Cardiac fibroblast (primary cell): ENCODE data around the gene CITED1.

ENCODE experiments used
- DNase-seq, 2 donors: peaks; one replicate each; pipeline versions ENCODE4 v3.0.0 to v3.0.0-alpha.2; 2010; ENCODE audit warnings: low read depth in 2 of 2
- H3K4me3 ChIP-seq, 2 donors: replicated peaks in 1 of 2; 1 replicate in 1 of 2; 2 replicates in 1 of 2; pipeline ENCODE4 v1.5.1; 2011; ENCODE audit warnings: low read depth in 2 of 2, low read length in 2 of 2, mild to moderate bottlenecking in 2 of 2, moderate library complexity in 1 of 2
- TF ChIP-seq, protein P1 (sequence below): IDR thresholded peaks from one replicate; pipeline ENCODE4 v1.5.1; 2011; ENCODE audit warnings: low read depth, mild to moderate bottlenecking, low read length, inconsistent platforms

Gene CITED1

DNA sequence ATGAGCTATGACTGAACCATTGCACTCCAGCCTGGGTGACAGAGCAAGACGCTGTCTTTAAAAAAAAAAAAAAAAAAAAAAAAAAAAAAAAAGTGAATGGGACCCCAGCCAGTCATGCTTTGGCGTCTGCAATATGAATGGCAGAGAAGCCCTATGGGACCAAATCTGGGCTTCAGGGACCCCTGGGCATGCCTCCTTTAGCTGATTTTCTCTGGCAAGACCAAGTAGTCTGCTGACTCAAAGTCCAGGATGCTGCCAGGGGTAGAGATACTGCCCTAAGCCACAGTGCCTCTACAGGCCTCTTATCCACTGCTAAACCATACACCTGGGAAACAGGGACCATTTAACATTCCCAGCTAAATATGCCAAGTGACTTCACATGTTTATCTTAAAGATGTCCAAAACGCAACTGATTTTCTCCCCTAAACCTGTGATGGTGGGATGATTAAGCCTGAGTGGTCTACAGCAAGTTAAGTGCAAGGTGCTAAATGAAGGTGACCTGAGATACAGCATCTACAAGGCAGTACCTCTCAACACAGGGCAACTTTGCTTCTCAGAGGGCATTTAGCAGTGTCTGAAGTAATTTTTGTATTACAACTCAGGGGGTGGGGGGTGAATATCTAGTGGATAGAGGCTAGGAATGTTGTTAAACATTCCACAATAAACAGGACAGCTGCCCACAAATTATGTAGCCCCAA, 34.5 kb downstream of the CITED1 start:
- TF ChIP-seq, protein P1, sequence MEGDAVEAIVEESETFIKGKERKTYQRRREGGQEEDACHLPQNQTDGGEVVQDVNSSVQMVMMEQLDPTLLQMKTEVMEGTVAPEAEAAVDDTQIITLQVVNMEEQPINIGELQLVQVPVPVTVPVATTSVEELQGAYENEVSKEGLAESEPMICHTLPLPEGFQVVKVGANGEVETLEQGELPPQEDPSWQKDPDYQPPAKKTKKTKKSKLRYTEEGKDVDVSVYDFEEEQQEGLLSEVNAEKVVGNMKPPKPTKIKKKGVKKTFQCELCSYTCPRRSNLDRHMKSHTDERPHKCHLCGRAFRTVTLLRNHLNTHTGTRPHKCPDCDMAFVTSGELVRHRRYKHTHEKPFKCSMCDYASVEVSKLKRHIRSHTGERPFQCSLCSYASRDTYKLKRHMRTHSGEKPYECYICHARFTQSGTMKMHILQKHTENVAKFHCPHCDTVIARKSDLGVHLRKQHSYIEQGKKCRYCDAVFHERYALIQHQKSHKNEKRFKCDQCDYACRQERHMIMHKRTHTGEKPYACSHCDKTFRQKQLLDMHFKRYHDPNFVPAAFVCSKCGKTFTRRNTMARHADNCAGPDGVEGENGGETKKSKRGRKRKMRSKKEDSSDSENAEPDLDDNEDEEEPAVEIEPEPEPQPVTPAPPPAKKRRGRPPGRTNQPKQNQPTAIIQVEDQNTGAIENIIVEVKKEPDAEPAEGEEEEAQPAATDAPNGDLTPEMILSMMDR: no peak
- no peak overlapping the region for H3K4me3 ChIP-seq
- DNase-seq: no peak

- no peak for DNase-seq
- no peak overlapping the region for H3K4me3 ChIP-seq
- TF ChIP-seq, protein P1: no peak
Measured at GRCh38 chrX:72270316-72270866, 35.3 kb downstream of the CITED1 start.

GRCh38 chrX:72269671-72270251, 36.0 kb downstream of the CITED1 start:
- H3K4me3 ChIP-seq: no peak overlapping the region
- DNase-seq: peak; percentile 47 to 72
- TF ChIP-seq, protein P1: no peak

DNA sequence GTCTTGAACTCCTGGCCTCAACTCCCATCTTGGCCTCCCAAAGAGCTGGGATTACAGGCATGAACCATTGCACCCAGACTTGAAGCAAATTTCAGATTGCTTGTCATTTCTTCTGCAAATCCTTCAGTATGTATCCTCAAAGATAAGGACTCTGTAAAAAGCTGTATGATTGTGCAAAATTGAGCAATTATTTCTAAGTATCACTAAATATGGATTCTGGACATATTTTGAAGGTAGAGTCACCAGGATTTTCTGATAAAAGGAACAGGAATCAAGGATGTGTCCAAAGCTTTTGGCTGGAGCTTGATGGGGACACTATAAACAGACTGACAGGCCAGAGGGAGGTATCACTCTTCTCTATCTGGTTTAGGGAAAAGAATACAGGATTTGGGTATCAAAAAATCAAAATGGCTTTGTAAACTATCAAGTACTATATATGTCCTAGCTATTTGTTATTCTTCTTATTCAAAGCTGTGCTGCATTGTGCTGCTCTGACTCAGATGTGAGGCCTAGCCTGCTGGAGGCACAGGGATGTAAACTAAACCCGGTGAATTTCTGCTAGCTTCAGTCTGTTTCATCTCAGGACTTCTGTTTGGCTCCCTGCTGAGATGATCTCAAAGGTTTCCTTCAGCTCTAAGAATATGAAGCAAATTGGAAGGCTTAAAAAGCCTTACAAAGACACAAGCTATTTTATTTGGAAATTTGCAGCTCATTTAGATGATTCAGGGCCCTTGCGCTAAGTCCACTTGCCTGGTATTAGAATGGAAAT, 36.9 kb downstream of the CITED1 start:
- peak; percentile 59 to 76 for DNase-seq
- TF ChIP-seq, protein P1: no peak

DNA sequence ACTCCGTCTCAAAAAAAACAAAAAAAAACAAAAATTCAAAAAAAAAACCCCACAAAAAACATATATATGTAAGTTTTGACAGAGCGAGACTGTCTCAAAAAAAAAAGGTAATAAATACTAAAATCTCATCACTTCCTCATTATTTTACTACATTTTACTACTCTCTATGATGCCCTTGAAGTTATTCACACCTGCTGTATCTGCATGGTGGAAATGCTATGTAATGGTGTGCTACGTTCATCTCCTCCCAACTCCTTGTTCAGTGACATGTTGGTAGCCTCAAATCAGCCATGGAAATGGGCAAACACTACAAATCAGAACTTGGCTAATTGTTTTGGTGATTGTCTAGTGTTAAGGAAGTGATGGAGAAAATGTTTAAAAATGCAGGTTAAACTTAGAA, 40.5 kb downstream of the CITED1 start:
- H3K4me3 ChIP-seq: no peak overlapping the region
- TF ChIP-seq, protein P1: no peak
- DNase-seq: no peak

More for the DNA sequence above, 36.9 kb downstream of the CITED1 start:
- H3K4me3 ChIP-seq: no peak overlapping the region

GRCh38 chrX:72262077-72262476, 43.6 kb downstream of the CITED1 start:
- H3K4me3 ChIP-seq: no peak overlapping the region
- TF ChIP-seq, protein P1: no peak
- DNase-seq: no peak
